Liver (tissue), 9 donors: ENCODE results near the gene TMEM151B. TPM values are rescaled to one million over a fixed set of nuclear protein-coding genes. Genes with fewer than 3 reads are reported as not detected.
A peak's percentile ranks its signal among the peaks of the same experiment; 100 is the strongest.

ENCODE experiments used
- DNase-seq: peaks from one replicate; pipeline ENCODE4 v3.0.0-alpha.2; 2017; ENCODE audit warnings: low spot score
- H3K27ac ChIP-seq, 2 donors: one replicate each; pipeline ENCODE4 v1.7.0; 2013; ENCODE audit warnings: inconsistent platforms in 2 of 2, low read length in 2 of 2, control low read depth in 1 of 2, low read depth in 1 of 2, mild to moderate bottlenecking in 1 of 2
- H3K27me3 ChIP-seq, 4 donors: one replicate each; pipeline versions ENCODE4 v1.6.1 to v1.7.0; 2013; ENCODE audit warnings: low read length in 3 of 4, inconsistent platforms in 1 of 4, mild to moderate bottlenecking in 1 of 4, moderate library complexity in 1 of 4; ENCODE audit not compliant: control insufficient read depth in 4 of 4, insufficient read depth in 4 of 4
- H3K36me3 ChIP-seq, 4 donors: one replicate each; pipeline versions ENCODE4 v1.6.1 to v1.7.0; 2013; ENCODE audit warnings: low read length in 3 of 4, mild to moderate bottlenecking in 3 of 4, low read depth in 1 of 4, moderate library complexity in 1 of 4; ENCODE audit not compliant: control insufficient read depth in 4 of 4, insufficient read depth in 3 of 4
- H3K4me1 ChIP-seq, 4 donors: one replicate each; pipeline versions ENCODE4 v1.6.1 to v1.7.0; 2013; ENCODE audit warnings: low read length in 3 of 4, mild to moderate bottlenecking in 3 of 4, moderate library complexity in 1 of 4; ENCODE audit not compliant: control insufficient read depth in 4 of 4, insufficient read depth in 4 of 4
- H3K4me3 ChIP-seq, 3 donors: one replicate each; pipeline versions ENCODE4 v1.6.1 to v1.7.0; 2013; ENCODE audit warnings: low read length in 3 of 3, control low read depth in 1 of 3, low read depth in 1 of 3, mild to moderate bottlenecking in 1 of 3
- H3K9ac ChIP-seq, 2 donors: one replicate each; pipeline ENCODE4 v1.7.0; 2013; ENCODE audit warnings: low read length in 2 of 2, mild to moderate bottlenecking in 2 of 2, moderate library complexity in 2 of 2, control low read depth in 1 of 2, low read depth in 1 of 2
- H3K9me3 ChIP-seq, 4 donors: one replicate each; pipeline versions ENCODE4 v1.6.1 to v1.7.0; 2013; ENCODE audit warnings: low read length in 3 of 4; ENCODE audit not compliant: control insufficient read depth in 4 of 4
- CTCF ChIP-seq: fragments of 150-350 bp; IDR thresholded peaks from 2 replicates; pipeline ENCODE4 v1.5.1; 2017; ENCODE audit warnings: improper control_type of control experiment, low read depth, low read length; ENCODE audit not compliant: missing input control
- EGR1 ChIP-seq, 2 donors: IDR thresholded peaks; 2 replicates each; pipeline ENCODE4 v1.6.1; 2016 to 2018; ENCODE audit warnings: antibody characterized with exemption in 2 of 2, low read depth in 2 of 2
- FOXA2 ChIP-seq: IDR thresholded peaks from 2 replicates; pipeline ENCODE4 v1.6.1; 2016; ENCODE audit warnings: antibody characterized with exemption
- HNF4A ChIP-seq, 2 donors: conservative IDR thresholded peaks; 2 replicates each; pipeline ENCODE4 v1.6.1; 2016; ENCODE audit warnings: antibody characterized with exemption in 2 of 2, mild to moderate bottlenecking in 2 of 2
- HNF4G ChIP-seq: IDR thresholded peaks from 2 replicates; pipeline ENCODE4 v1.6.1; 2016; ENCODE audit warnings: antibody characterized with exemption
- JUND ChIP-seq, 2 donors: IDR thresholded peaks; 2 replicates each; pipeline ENCODE4 v1.6.1; 2016; ENCODE audit warnings: antibody characterized with exemption in 2 of 2
- RAD21 ChIP-seq, 2 donors: IDR thresholded peaks; 2 replicates each; pipeline ENCODE4 v1.6.1; 2016; ENCODE audit warnings: antibody characterized with exemption in 2 of 2, mild to moderate bottlenecking in 2 of 2
- SP1 ChIP-seq: IDR thresholded peaks from 2 replicates; pipeline ENCODE4 v1.6.1; 2018; ENCODE audit warnings: antibody characterized with exemption, mild to moderate bottlenecking
- ZBTB33 ChIP-seq: IDR thresholded peaks from 2 replicates; pipeline ENCODE4 v1.6.1; 2016; ENCODE audit warnings: antibody characterized with exemption
- WGBS: extraction: QIAGEN DNeasy Blood & Tissue Kit; methylation state at CpG from one replicate; pipeline ENCODE4 v1.1.7; 2013; 5-methylcytosine and 5-hydroxymethylcytosine counted together
- polyA plus RNA-seq, 2 donors: library from polyadenylated mRNA; stranded (reverse) in 1 of 2; unstranded in 1 of 2; fragments of 200-250 nt in 1 of 2; fragments of >200 nt in 1 of 2; fragmentation: Nextera tagmentation in 1 of 2; extraction: Ambion mirVana in 1 of 2; gene quantifications; one replicate each; pipeline versions ENCODE4 v1.2.1 to v1.2.3, GENCODE V29; 2013 to 2015
- total RNA-seq, 2 donors: library from RNA; depleted of rRNA; stranded (reverse); fragments of >200 nt; gene quantifications; one replicate each; pipeline ENCODE4 v1.2.3, GENCODE V29; 2014
- TF ChIP-seq, protein P1 (sequence below): IDR thresholded peaks from 2 replicates; pipeline ENCODE4 v1.6.1; 2016; ENCODE audit warnings: antibody characterized with exemption
- TF ChIP-seq, protein P2 (sequence below): IDR thresholded peaks from 2 replicates; pipeline ENCODE4 v1.6.1; 2016; ENCODE audit warnings: antibody characterized with exemption, mild to moderate bottlenecking
- donor health status: healthy.
- donor health status: healthy.
- donor health status: healthy.
- donor health status: healthy.
- donor health status: healthy.

TMEM151B gene
- not detected for total RNA-seq
- polyA plus RNA-seq: not detected

- Histone ChIP-seq H3K27me3 (peaks cover 0 to 11% (median 3%) of the 10 kb centered on the region in 4 donors), H3K36me3 (no peaks in the 10 kb centered on the region), H3K27ac (no peak within 1 kb of the TSS), H3K4me1 (peaks cover 0 to 2% (median under 1%) of the 10 kb centered on the region in 4 donors), H3K9me3 (no peaks in the 10 kb centered on the region), H3K9ac (no peak within 1 kb of the TSS), H3K4me3 (peak within 1 kb of the TSS in 1 of 3 donors; percentile 53)
- TF ChIP-seq CTCF (no peak), EGR1 (IDR thresholded peaks at IDR 0.05; ENCODE audit: low read depth in 2 of 2) (no peak), JUND (IDR thresholded peaks at IDR 0.05) (no peak), SP1 (no peak), HNF4G (no peak), FOXA2 (no peak), HNF4A (conservative IDR thresholded peaks at IDR 0.05) (no peak), RAD21 (IDR thresholded peaks at IDR 0.05) (no peak)
- TF ChIP-seq, protein P1, sequence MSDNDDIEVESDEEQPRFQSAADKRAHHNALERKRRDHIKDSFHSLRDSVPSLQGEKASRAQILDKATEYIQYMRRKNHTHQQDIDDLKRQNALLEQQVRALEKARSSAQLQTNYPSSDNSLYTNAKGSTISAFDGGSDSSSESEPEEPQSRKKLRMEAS: no peak
- DNase-seq: no peak
- 20% methylated on average over 28 of the region's 29 CpGs for WGBS
Measured at GRCh38 chr6:44269921-44270525, at the start of gene TMEM151B. Gene TMEM151B, plus strand, starts transcription at chr6:44270450. Its CDS starts 293 bp downstream, at chr6:44270743.

DNA sequence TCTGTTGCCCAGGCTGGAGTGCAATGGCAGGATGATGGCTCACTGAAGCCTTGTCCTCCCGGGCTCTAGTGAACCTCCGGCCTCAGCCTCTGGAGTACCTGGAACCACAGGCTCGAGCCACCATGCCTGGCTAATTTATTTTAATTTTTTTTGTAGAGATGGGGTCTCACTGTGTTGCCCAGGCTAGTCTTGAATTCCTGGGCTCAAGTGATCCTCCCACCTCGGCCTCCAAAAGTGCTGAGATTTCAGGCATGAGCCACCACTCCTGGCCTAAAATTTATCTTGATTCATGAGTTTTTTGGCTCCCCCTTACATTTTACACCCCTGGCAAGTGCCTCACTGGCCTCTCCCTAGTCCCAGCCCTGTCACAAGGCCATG lies 49.3 kb upstream of the TMEM151B start:
- TF ChIP-seq, protein P2, sequence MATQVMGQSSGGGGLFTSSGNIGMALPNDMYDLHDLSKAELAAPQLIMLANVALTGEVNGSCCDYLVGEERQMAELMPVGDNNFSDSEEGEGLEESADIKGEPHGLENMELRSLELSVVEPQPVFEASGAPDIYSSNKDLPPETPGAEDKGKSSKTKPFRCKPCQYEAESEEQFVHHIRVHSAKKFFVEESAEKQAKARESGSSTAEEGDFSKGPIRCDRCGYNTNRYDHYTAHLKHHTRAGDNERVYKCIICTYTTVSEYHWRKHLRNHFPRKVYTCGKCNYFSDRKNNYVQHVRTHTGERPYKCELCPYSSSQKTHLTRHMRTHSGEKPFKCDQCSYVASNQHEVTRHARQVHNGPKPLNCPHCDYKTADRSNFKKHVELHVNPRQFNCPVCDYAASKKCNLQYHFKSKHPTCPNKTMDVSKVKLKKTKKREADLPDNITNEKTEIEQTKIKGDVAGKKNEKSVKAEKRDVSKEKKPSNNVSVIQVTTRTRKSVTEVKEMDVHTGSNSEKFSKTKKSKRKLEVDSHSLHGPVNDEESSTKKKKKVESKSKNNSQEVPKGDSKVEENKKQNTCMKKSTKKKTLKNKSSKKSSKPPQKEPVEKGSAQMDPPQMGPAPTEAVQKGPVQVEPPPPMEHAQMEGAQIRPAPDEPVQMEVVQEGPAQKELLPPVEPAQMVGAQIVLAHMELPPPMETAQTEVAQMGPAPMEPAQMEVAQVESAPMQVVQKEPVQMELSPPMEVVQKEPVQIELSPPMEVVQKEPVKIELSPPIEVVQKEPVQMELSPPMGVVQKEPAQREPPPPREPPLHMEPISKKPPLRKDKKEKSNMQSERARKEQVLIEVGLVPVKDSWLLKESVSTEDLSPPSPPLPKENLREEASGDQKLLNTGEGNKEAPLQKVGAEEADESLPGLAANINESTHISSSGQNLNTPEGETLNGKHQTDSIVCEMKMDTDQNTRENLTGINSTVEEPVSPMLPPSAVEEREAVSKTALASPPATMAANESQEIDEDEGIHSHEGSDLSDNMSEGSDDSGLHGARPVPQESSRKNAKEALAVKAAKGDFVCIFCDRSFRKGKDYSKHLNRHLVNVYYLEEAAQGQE: no peak
- Histone ChIP-seq H3K4me1 (peaks cover 44 to 86% (median 66%) of the 10 kb centered on the region in 4 donors), H3K36me3 (no peaks in the 10 kb centered on the region), H3K4me3 (no peak overlapping the region), H3K9me3 (no peaks in the 10 kb centered on the region), H3K9ac (no peak overlapping the region), H3K27ac (peak overlapping the region; percentile 89 to 95), H3K27me3 (no peaks in the 10 kb centered on the region)
- 87% methylated on average over 4 of the region's 4 CpGs for WGBS
- DNase-seq: no peak

DNA sequence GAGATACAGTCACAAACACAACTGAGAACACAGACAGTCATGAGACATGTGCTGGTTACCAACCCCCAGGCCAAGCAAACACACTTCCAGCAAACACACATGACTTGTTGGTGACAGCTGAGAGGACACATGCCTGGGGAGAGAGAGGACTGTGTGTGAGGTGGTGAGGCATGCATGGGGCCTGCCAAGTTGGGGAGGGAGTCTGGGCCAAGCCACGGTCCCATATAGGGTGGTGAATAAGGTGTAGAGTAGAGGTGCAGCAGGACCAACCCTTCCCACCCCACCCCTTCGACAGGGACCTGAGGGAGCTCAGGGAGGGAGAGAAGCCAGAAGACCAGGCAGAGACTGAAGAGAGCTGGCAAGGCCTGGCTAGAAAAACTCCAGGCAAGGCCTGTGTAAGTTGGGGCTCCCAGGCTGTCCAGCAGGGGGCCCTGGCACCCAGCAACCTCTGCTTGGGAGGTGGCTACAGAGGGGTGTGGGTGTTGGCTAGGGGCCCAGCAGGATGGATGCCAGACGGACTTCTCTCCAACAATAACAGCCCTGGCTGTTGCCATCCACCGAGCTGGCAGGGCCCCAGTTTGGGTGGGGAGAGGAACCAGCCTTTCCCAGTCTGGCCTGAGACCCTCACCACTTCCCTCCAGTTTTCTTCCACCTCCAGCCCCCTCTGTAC lies 48.8 kb upstream of the TMEM151B start:
- Histone ChIP-seq H3K9ac (peak overlapping the region; percentile 26 to 42), H3K9me3 (no peaks in the 10 kb centered on the region), H3K27ac (peak overlapping the region; percentile 89 to 95), H3K4me1 (peaks cover 49 to 90% (median 71%) of the 10 kb centered on the region in 4 donors), H3K4me3 (no peak overlapping the region), H3K27me3 (no peaks in the 10 kb centered on the region), H3K36me3 (no peaks in the 10 kb centered on the region)
- WGBS: 7% methylated on average over 4 of the region's 4 CpGs
- DNase-seq: peak; percentile 88
- no peak for TF ChIP-seq JUND (IDR thresholded peaks at IDR 0.05)
- TF ChIP-seq FOXA2: no peak
- TF ChIP-seq SP1: peak; percentile 76
- peak in 1 of 2 donors; percentile 26 for TF ChIP-seq EGR1 (IDR thresholded peaks at IDR 0.05; ENCODE audit: low read depth in 2 of 2)
- no peak for TF ChIP-seq ZBTB33
- TF ChIP-seq CTCF: peak; percentile 90
